OCI-LY7 (cell line): Measurements from ENCODE around the gene SEMG1. TPM values are rescaled to one million over a fixed set of nuclear protein-coding genes. Genes with fewer than 3 reads are reported as not detected.

Experiments
- BruUV-seq: library from RNA; stranded (reverse); fragments of 400-500 nt; replicated peaks from 2 replicates; lab custom pipeline; 2021; lab: Mats Ljungman, UMichigan
- CTCF ChIA-PET: fragments of 300-600 bp; sonication (Branson Sonifier 250); formaldehyde crosslinking; loops from one replicate; lab custom pipeline; 2022; ENCODE audit warnings: antibody characterized with exemption; ENCODE audit not compliant: unreplicated experiment; lab: Charles Lee
- POLR2A ChIA-PET: fragments of 300-600 bp; sonication (Branson Sonifier 250); formaldehyde crosslinking; loops from one replicate; lab custom pipeline; 2022; ENCODE audit warnings: antibody characterized with exemption; lab: Charles Lee
- DNase-seq: peaks from one replicate; pipeline ENCODE4 v3.0.0-alpha.2; 2015; ENCODE audit warnings: low spot score
- H2AFZ ChIP-seq: fragments of 200-600 bp; sonication (generic), shearing (Covaris generic); 2 replicates; pipeline ENCODE4 v1.6.1; 2014; ENCODE audit warnings: mild to moderate bottlenecking, antibody characterized with exemption, low read length, moderate library complexity
- H3K27ac ChIP-seq: fragments of 200-600 bp; sonication (generic); 2 replicates; pipeline ENCODE4 v1.5.1; 2014; ENCODE audit warnings: mixed run types, low read depth, mild to moderate bottlenecking, moderate library complexity, low read length, inconsistent platforms; ENCODE audit not compliant: poor library complexity, severe bottlenecking
- H3K36me3 ChIP-seq: fragments of 200-600 bp; sonication (generic); 2 replicates; pipeline ENCODE4 v1.6.1; 2014; ENCODE audit warnings: mild to moderate bottlenecking, antibody characterized with exemption, low read length, moderate library complexity, mixed read lengths; ENCODE audit not compliant: insufficient read depth
- H3K4me1 ChIP-seq: fragments of 200-600 bp; sonication (generic); 2 replicates; pipeline ENCODE4 v1.5.1; 2014; ENCODE audit warnings: mild to moderate bottlenecking, low read length; ENCODE audit not compliant: insufficient read depth, poor library complexity, severe bottlenecking
- H3K4me2 ChIP-seq: fragments of 200-600 bp; sonication (generic); 2 replicates; pipeline ENCODE4 v1.6.1; 2014; ENCODE audit warnings: mild to moderate bottlenecking, low read length
- H3K4me3 ChIP-seq: fragments of 200-600 bp; sonication (generic); 2 replicates; pipeline ENCODE4 v1.5.1; 2014; ENCODE audit warnings: mild to moderate bottlenecking, low read depth, low read length; ENCODE audit not compliant: poor library complexity, severe bottlenecking
- H3K79me2 ChIP-seq: fragments of 200-600 bp; sonication (generic); 2 replicates; pipeline ENCODE4 v1.6.1; 2016; ENCODE audit warnings: low read depth, mild to moderate bottlenecking, low read length, moderate library complexity, mixed read lengths; ENCODE audit not compliant: insufficient read depth
- H3K9me2 ChIP-seq: fragments of 200-600 bp; sonication (generic); 2 replicates; pipeline ENCODE4 v1.6.1; 2016; ENCODE audit warnings: mild to moderate bottlenecking, low read length, mixed read lengths; ENCODE audit not compliant: insufficient read depth
- H3K9me3 ChIP-seq: fragments of 200-600 bp; sonication (generic); 2 replicates; pipeline ENCODE4 v1.6.1; 2014; ENCODE audit warnings: mild to moderate bottlenecking, mixed run types, low read length, mixed read lengths
- H4K20me1 ChIP-seq: fragments of 200-600 bp; sonication (generic); 2 replicates; pipeline ENCODE4 v1.6.1; 2014; ENCODE audit warnings: mild to moderate bottlenecking, antibody characterized with exemption, low read length, moderate library complexity, mixed read lengths; ENCODE audit not compliant: insufficient read depth
- CTCF ChIP-seq: fragments of 200-600 bp; sonication (generic); conservative IDR thresholded peaks from 2 replicates; pipeline ENCODE4 v1.5.1; 2014; ENCODE audit warnings: mild to moderate bottlenecking, antibody characterized with exemption, low read length, moderate library complexity, mixed read lengths
- EZH2phosphoT487 ChIP-seq: fragments of 200-600 bp; sonication (generic); IDR thresholded peaks from 2 replicates; pipeline ENCODE4 v1.6.1; 2018; ENCODE audit warnings: low read depth, borderline replicate concordance, mild to moderate bottlenecking, mixed run types, antibody characterized with exemption, low read length, moderate library complexity, mixed read lengths
- intact Hi-C: fragments of 100-400 bp; cut with micrococcal nuclease; formaldehyde crosslinking; loops from one replicate; pipeline ENCODE4 v1.10.0; 2022; ENCODE audit not compliant: unreplicated experiment
- total RNA-seq, 2 experiments: library from RNA; depleted of rRNA in 1 of 2; stranded (reverse); fragments of >200 nt in 1 of 2; shearing (Covaris generic) in 1 of 2; gene quantifications; 2 replicates each; pipeline ENCODE4 v1.2.3, GENCODE V29; 2014 to 2022

SEMG1 gene
- total RNA-seq, 2 experiments from 2014 or later = not detected

GRCh38 chr20:45257711-45258110 lies 50.9 kb downstream of the SEMG1 start:
- H3K4me2 ChIP-seq = no peak overlapping the region
- no peaks in the 10 kb centered on the region for H3K9me3 ChIP-seq
- H2AFZ ChIP-seq = no peak overlapping the region
- no peak overlapping the region for H3K4me3 ChIP-seq
- intact Hi-C loops = no loop called here
- ChIA-PET POLR2A (no interaction called here), CTCF (no interaction called here)
- H3K36me3 ChIP-seq = no peaks in the 10 kb centered on the region
- H3K4me1 ChIP-seq = no peaks in the 10 kb centered on the region
- no peak for DNase-seq
- H3K27ac ChIP-seq = no peak overlapping the region
- no peaks in the 10 kb centered on the region for H3K79me2 ChIP-seq
- BruUV-seq = no TSS peak
- TF ChIP-seq EZH2phosphoT487 (no peak), CTCF (no peak)
- H4K20me1 ChIP-seq = no peaks in the 10 kb centered on the region
- H3K9me2 ChIP-seq = no peaks in the 10 kb centered on the region

- no peaks in the 10 kb centered on the region for H3K4me1 ChIP-seq
- H3K27ac ChIP-seq = no peak overlapping the region
- H3K9me3 ChIP-seq = no peaks in the 10 kb centered on the region
- no peak for DNase-seq
- no peaks in the 10 kb centered on the region for H3K36me3 ChIP-seq
- POLR2A ChIA-PET = no interaction called here
- no peaks in the 10 kb centered on the region for H3K9me2 ChIP-seq
- no peaks in the 10 kb centered on the region for H3K79me2 ChIP-seq
- TF ChIP-seq EZH2phosphoT487 = no peak
- TF ChIP-seq CTCF = no peak
- CTCF ChIA-PET = no interaction called here
- H3K4me3 ChIP-seq = no peak overlapping the region
- H3K4me2 ChIP-seq = no peak overlapping the region
- H4K20me1 ChIP-seq = no peaks in the 10 kb centered on the region
- intact Hi-C loops = no loop called here
- no peak overlapping the region for H2AFZ ChIP-seq
- BruUV-seq = no TSS peak
Measured at GRCh38 chr20:45258259-45258658, 51.4 kb downstream of the SEMG1 start.

DNA sequence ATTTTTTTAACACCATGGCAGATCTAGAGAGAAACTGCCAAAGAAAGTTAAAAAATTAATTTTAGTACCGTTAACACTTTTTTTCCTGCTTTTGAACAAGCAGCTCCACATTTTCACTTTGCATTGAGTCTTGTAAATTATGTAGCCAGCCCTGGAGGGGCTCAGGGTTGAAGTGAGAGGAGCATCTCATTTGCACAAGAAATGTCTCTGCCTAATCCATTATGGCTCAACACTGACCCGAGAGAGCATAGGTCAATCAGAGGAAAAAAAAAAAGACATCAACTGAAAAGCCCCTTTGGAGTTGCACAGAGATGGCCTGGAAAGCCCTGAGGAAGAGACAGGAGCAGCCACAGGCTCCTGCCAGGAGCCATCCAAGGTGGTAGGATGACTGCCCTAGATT lies 51.8 kb downstream of the SEMG1 start:
- POLR2A ChIA-PET = no interaction called here
- no TSS peak for BruUV-seq

More for the DNA sequence above, 51.8 kb downstream of the SEMG1 start:
- no peak for DNase-seq
- H3K4me1 ChIP-seq = no peaks in the 10 kb centered on the region
- intact Hi-C loops = no loop called here
- CTCF ChIA-PET = no interaction called here
- H3K4me3 ChIP-seq = no peak overlapping the region
- no peak overlapping the region for H3K4me2 ChIP-seq
- no peaks in the 10 kb centered on the region for H3K9me2 ChIP-seq
- no peaks in the 10 kb centered on the region for H3K36me3 ChIP-seq
- H4K20me1 ChIP-seq = no peaks in the 10 kb centered on the region
- H2AFZ ChIP-seq = no peak overlapping the region
- H3K27ac ChIP-seq = no peak overlapping the region
- no peak for TF ChIP-seq EZH2phosphoT487
- H3K9me3 ChIP-seq = no peaks in the 10 kb centered on the region
- H3K79me2 ChIP-seq = no peaks in the 10 kb centered on the region

Other genes starting within 250 kb of the SEMG1 start
- gene TOMM34, start 246.6 kb upstream of the SEMG1 start, total RNA-seq (2014; rRNA removed; shearing (Covaris generic)) = 35.2 and 38.6 TPM in 2 replicates
- gene TOMM34, start 246.6 kb upstream of the SEMG1 start, total RNA-seq (2022) = 48.2 and 50.6 TPM in 2 replicates
- gene STK4, start 240.5 kb upstream of the SEMG1 start, total RNA-seq (2014; rRNA removed; shearing (Covaris generic)) = 67.9 and 80.4 TPM in 2 replicates
- 140 and 150 TPM in 2 replicates for gene STK4, start 240.5 kb upstream of the SEMG1 start, total RNA-seq (2022)
- gene KCNS1, start 105.9 kb upstream of the SEMG1 start, total RNA-seq (2014; rRNA removed; shearing (Covaris generic)) = not detected in 2 replicates
- gene KCNS1, start 105.9 kb upstream of the SEMG1 start, total RNA-seq (2022) = not detected in 2 replicates
- gene WFDC5, start 91.9 kb upstream of the SEMG1 start, total RNA-seq (2014; rRNA removed; shearing (Covaris generic)) = not detected in 2 replicates
- gene WFDC5, start 91.9 kb upstream of the SEMG1 start, total RNA-seq (2022) = not detected in 2 replicates
- gene WFDC12, start 82.6 kb upstream of the SEMG1 start, total RNA-seq (2014; rRNA removed; shearing (Covaris generic)) = not detected in 2 replicates
- gene WFDC12, start 82.6 kb upstream of the SEMG1 start, total RNA-seq (2022) = not detected in 2 replicates
- not detected in 2 replicates for gene PI3, start 32.1 kb upstream of the SEMG1 start, total RNA-seq (2014; rRNA removed; shearing (Covaris generic))
- not detected in 2 replicates for gene PI3, start 32.1 kb upstream of the SEMG1 start, total RNA-seq (2022)
- gene SEMG2, start 14.3 kb downstream of the SEMG1 start, total RNA-seq (2014; rRNA removed; shearing (Covaris generic)) = not detected in 2 replicates
- not detected in 2 replicates for gene SEMG2, start 14.3 kb downstream of the SEMG1 start, total RNA-seq (2022)
- gene SLPI, start 47.5 kb downstream of the SEMG1 start, total RNA-seq (2014; rRNA removed; shearing (Covaris generic)) = not detected in 2 replicates
- not detected in 2 replicates for gene SLPI, start 47.5 kb downstream of the SEMG1 start, total RNA-seq (2022)
- gene RBPJL, start 99.8 kb downstream of the SEMG1 start, total RNA-seq (2014; rRNA removed; shearing (Covaris generic)) = not detected in 2 replicates
- not detected in 2 replicates for gene RBPJL, start 99.8 kb downstream of the SEMG1 start, total RNA-seq (2022)
- gene MATN4, start 101.3 kb downstream of the SEMG1 start, total RNA-seq (2014; rRNA removed; shearing (Covaris generic)) = 0.38 TPM in 1 of 2 replicates, not detected in the other
- 0.24 TPM in 1 of 2 replicates, not detected in the other for gene MATN4, start 101.3 kb downstream of the SEMG1 start, total RNA-seq (2022)
- gene SDC4, start 141.4 kb downstream of the SEMG1 start, total RNA-seq (2014; rRNA removed; shearing (Covaris generic)) = not detected in 2 replicates
- gene SDC4, start 141.4 kb downstream of the SEMG1 start, total RNA-seq (2022) = not detected in 2 replicates
- 22.3 and 37.6 TPM in 2 replicates for gene SYS1, start 156.1 kb downstream of the SEMG1 start, total RNA-seq (2014; rRNA removed; shearing (Covaris generic))
- 8.6 and 9.6 TPM in 2 replicates for gene SYS1, start 156.1 kb downstream of the SEMG1 start, total RNA-seq (2022)
- not detected in 2 replicates for gene TP53TG5, start 171.3 kb downstream of the SEMG1 start, total RNA-seq (2014; rRNA removed; shearing (Covaris generic))
- not detected in 2 replicates for gene TP53TG5, start 171.3 kb downstream of the SEMG1 start, total RNA-seq (2022)
- gene DBNDD2, start 201.3 kb downstream of the SEMG1 start, total RNA-seq (2014; rRNA removed; shearing (Covaris generic)) = 0.57 TPM in 1 of 2 replicates, not detected in the other
- gene DBNDD2, start 201.3 kb downstream of the SEMG1 start, total RNA-seq (2022) = not detected in 2 replicates
- gene PIGT, start 209.1 kb downstream of the SEMG1 start, total RNA-seq (2014; rRNA removed; shearing (Covaris generic)) = 75.7 and 104 TPM in 2 replicates
- gene PIGT, start 209.1 kb downstream of the SEMG1 start, total RNA-seq (2022) = 79.4 and 89.2 TPM in 2 replicates